H9 (cell line): ENCODE results near the gene SETBP1. TPM values are rescaled to one million over a fixed set of nuclear protein-coding genes. Genes with fewer than 3 reads are reported as not detected.

ENCODE experiments used
- DNase-seq: peaks from one replicate; pipeline ENCODE4 v3.0.0-alpha.2; 2017
- H2AFZ ChIP-seq: one replicate; pipeline ENCODE4 v1.6.1; 2013; ENCODE audit warnings: mild to moderate bottlenecking, low read length, control low read depth, moderate library complexity
- H2AK5ac ChIP-seq: 2 replicates; pipeline ENCODE4 v1.6.1; 2013; ENCODE audit warnings: low read length, control low read depth, mixed read lengths; ENCODE audit not compliant: insufficient read length
- H2BK120ac ChIP-seq: one replicate; pipeline ENCODE4 v1.6.1; 2013; ENCODE audit warnings: low read depth, mild to moderate bottlenecking, low read length, control low read depth, inconsistent platforms; ENCODE audit not compliant: poor library complexity, severe bottlenecking
- H2BK12ac ChIP-seq: 2 replicates; pipeline ENCODE4 v1.6.1; 2013; ENCODE audit warnings: low read length, control low read depth, mixed read lengths, low read depth; ENCODE audit not compliant: insufficient read length
- H2BK15ac ChIP-seq: 2 replicates; pipeline ENCODE4 v1.6.1; 2013; ENCODE audit warnings: low read depth, low read length, control low read depth
- H2BK20ac ChIP-seq: one replicate; pipeline ENCODE4 v1.6.1; 2013; ENCODE audit warnings: low read depth, mild to moderate bottlenecking, low read length, control low read depth, inconsistent platforms; ENCODE audit not compliant: poor library complexity, severe bottlenecking
- H2BK5ac ChIP-seq: 2 replicates; pipeline ENCODE4 v1.6.1; 2013; ENCODE audit warnings: low read length, control low read depth, mixed read lengths; ENCODE audit not compliant: insufficient read length
- H3K14ac ChIP-seq: 2 replicates; pipeline ENCODE4 v1.6.1; 2013; ENCODE audit warnings: low read length, control low read depth; ENCODE audit not compliant: insufficient read depth
- H3K18ac ChIP-seq: 2 replicates; pipeline ENCODE4 v1.6.1; 2013; ENCODE audit warnings: low read depth, mild to moderate bottlenecking, mixed read lengths, low read length, control low read depth; ENCODE audit not compliant: insufficient read length
- H3K23ac ChIP-seq: 2 replicates; pipeline ENCODE4 v1.6.1; 2013; ENCODE audit warnings: low read length, control low read depth, mixed read lengths, low read depth; ENCODE audit not compliant: insufficient read length
- H3K23me2 ChIP-seq: 2 replicates; pipeline ENCODE4 v1.6.1; 2013; ENCODE audit warnings: low read depth, mild to moderate bottlenecking, mixed read lengths, low read length, control low read depth; ENCODE audit not compliant: insufficient read length, poor library complexity, severe bottlenecking
- H3K27ac ChIP-seq: 2 replicates; pipeline ENCODE4 v1.5.1; 2013; ENCODE audit warnings: low read length, control low read depth, mixed read lengths, low read depth; ENCODE audit not compliant: insufficient read length
- H3K27me3 ChIP-seq: 2 replicates; pipeline ENCODE4 v1.6.1; 2013; ENCODE audit warnings: low read length, control low read depth, inconsistent platforms; ENCODE audit not compliant: insufficient read depth
- H3K4ac ChIP-seq: 2 replicates; pipeline ENCODE4 v1.6.1; 2013; ENCODE audit warnings: low read depth, mild to moderate bottlenecking, control low read depth, inconsistent platforms, low read length, moderate library complexity
- H3K4me1 ChIP-seq: 2 replicates; pipeline ENCODE4 v1.6.1; 2013; ENCODE audit warnings: low read length, control low read depth, inconsistent platforms; ENCODE audit not compliant: insufficient read depth
- H3K4me2 ChIP-seq: 2 replicates; pipeline ENCODE4 v1.6.1; 2013; ENCODE audit warnings: low read length, control low read depth, mixed read lengths; ENCODE audit not compliant: insufficient read length, insufficient read depth
- H3K56ac ChIP-seq: 2 replicates; pipeline ENCODE4 v1.6.1; 2013; ENCODE audit warnings: low read depth, mild to moderate bottlenecking, mixed read lengths, low read length, control low read depth; ENCODE audit not compliant: insufficient read length
- H3K79me1 ChIP-seq: 2 replicates; pipeline ENCODE4 v1.6.1; 2013; ENCODE audit warnings: low read depth, mild to moderate bottlenecking, moderate library complexity, low read length, control low read depth, inconsistent platforms; ENCODE audit not compliant: insufficient read depth, poor library complexity, severe bottlenecking
- H3K79me2 ChIP-seq: 2 replicates; pipeline ENCODE4 v1.6.1; 2013; ENCODE audit warnings: low read length, control low read depth, inconsistent platforms; ENCODE audit not compliant: insufficient read depth
- H3K9ac ChIP-seq: 2 replicates; pipeline ENCODE4 v1.6.1; 2013; ENCODE audit warnings: low read length, control low read depth, mixed read lengths; ENCODE audit not compliant: insufficient read length; ENCODE audit errors: extremely low read depth
- H3K9me3 ChIP-seq: one replicate; pipeline ENCODE4 v1.6.1; 2013; ENCODE audit warnings: low read depth, low read length, inconsistent platforms; ENCODE audit not compliant: control insufficient read depth
- H3T11ph ChIP-seq: one replicate; pipeline ENCODE4 v1.6.1; 2013; ENCODE audit warnings: mild to moderate bottlenecking, low read length, control low read depth, inconsistent platforms
- H4K20me1 ChIP-seq: one replicate; pipeline ENCODE4 v1.6.1; 2013; ENCODE audit not compliant: control insufficient read depth, insufficient read length, insufficient read depth
- H4K5ac ChIP-seq: 2 replicates; pipeline ENCODE4 v1.6.1; 2013; ENCODE audit warnings: low read depth, mild to moderate bottlenecking, mixed read lengths, low read length, control low read depth; ENCODE audit not compliant: insufficient read length
- H4K8ac ChIP-seq: replicated peaks from 2 replicates; pipeline ENCODE4 v1.6.1; 2013; ENCODE audit warnings: low read length, control low read depth, mixed read lengths, low read depth; ENCODE audit not compliant: insufficient read length
- H4K91ac ChIP-seq: 2 replicates; pipeline ENCODE4 v1.6.1; 2013; ENCODE audit warnings: low read depth, mild to moderate bottlenecking, moderate library complexity, mixed read lengths, low read length, control low read depth; ENCODE audit not compliant: insufficient read length
- H3K27ac Mint-ChIP-seq, 3 experiments: 2 replicates in 2 of 3; 3 replicates in 1 of 3; pipeline ENCODE4 v1.8.0; 2020 to 2021; ENCODE audit warnings: mixed read lengths in 3 of 3, mild to moderate bottlenecking in 1 of 3, moderate library complexity in 1 of 3
- H3K27me3 Mint-ChIP-seq: 2 replicates; pipeline ENCODE4 v1.8.0; 2021; ENCODE audit warnings: low read depth, mild to moderate bottlenecking, moderate library complexity, mixed read lengths
- H3K36me3 Mint-ChIP-seq, 3 experiments: 2 replicates in 2 of 3; 3 replicates in 1 of 3; pipeline ENCODE4 v1.8.0; 2020 to 2021; ENCODE audit warnings: low read depth in 3 of 3, mixed read lengths in 3 of 3; ENCODE audit not compliant: insufficient read depth in 1 of 3
- H3K4me1 Mint-ChIP-seq, 2 experiments: 2 replicates each; pipeline ENCODE4 v1.8.0; 2020; ENCODE audit warnings: mixed read lengths in 2 of 2
- H3K4me3 Mint-ChIP-seq, 2 experiments: 2 replicates in 1 of 2; 3 replicates in 1 of 2; pipeline ENCODE4 v1.8.0; 2020 to 2021; ENCODE audit warnings: mild to moderate bottlenecking in 2 of 2, mixed read lengths in 2 of 2, moderate library complexity in 1 of 2
- H3K9me3 Mint-ChIP-seq, 2 experiments: 2 replicates in 1 of 2; 3 replicates in 1 of 2; pipeline ENCODE4 v1.8.0; 2020; ENCODE audit warnings: mild to moderate bottlenecking in 2 of 2, mixed read lengths in 2 of 2, moderate library complexity in 1 of 2
- CTCF ChIP-seq: fragments of 200-600 bp; sonication (generic); conservative IDR thresholded peaks from 3 replicates; pipeline ENCODE4 v1.8.0; 2021; ENCODE audit warnings: antibody characterized with exemption, mild to moderate bottlenecking
- total RNA-seq: library from RNA; stranded (reverse); gene quantifications from 2 replicates; pipeline ENCODE4 v1.2.1, GENCODE V29; 2021

SETBP1 gene
- total RNA-seq, 1 experiment from 2014 or later: 4.6 TPM

- peak; percentile 35 for TF ChIP-seq CTCF
Observed at GRCh38 chr18:44899832-44900231, 219.1 kb downstream of the SETBP1 start.

More at GRCh38 chr18:44899832-44900231, 219.1 kb downstream of the SETBP1 start:
- Histone ChIP-seq H3K4ac (no peak overlapping the region), H3K23me2 (no peaks in the 10 kb centered on the region), H2BK120ac (no peak overlapping the region), H3K4me2 (no peak overlapping the region), H3T11ph (no peak overlapping the region), H3K27ac (no peak overlapping the region), H3K79me1 (no peaks in the 10 kb centered on the region), H2BK15ac (no peak overlapping the region), H4K20me1 (no peaks in the 10 kb centered on the region), H3K4me1 (no peaks in the 10 kb centered on the region; the same call in 1 of the 2 replicates), H3K18ac (no peak overlapping the region), H3K9me3 (no peaks in the 10 kb centered on the region), H3K23ac (no peak overlapping the region), H3K79me2 (no peaks in the 10 kb centered on the region), H4K91ac (no peak overlapping the region), H2AK5ac (no peak overlapping the region), H2BK20ac (no peak overlapping the region), H4K8ac (no peak overlapping the region), H2BK5ac (no peak overlapping the region), H3K14ac (no peak overlapping the region), H3K27me3 (no peaks in the 10 kb centered on the region), H2AFZ (no peak overlapping the region), H3K56ac (no peak overlapping the region), H4K5ac (no peak overlapping the region), H3K9ac (no peak overlapping the region), H2BK12ac (no peak overlapping the region)
- no peaks in the 10 kb centered on the region for H3K27me3 Mint-ChIP-seq
- H3K36me3 Mint-ChIP-seq: no peaks in the 10 kb centered on the region
- H3K9me3 Mint-ChIP-seq: no peaks in the 10 kb centered on the region
- H3K27ac Mint-ChIP-seq: no peak overlapping the region
- H3K4me1 Mint-ChIP-seq: peaks cover 9 to 26% of the 10 kb centered on the region in 2 experiments
- no peak overlapping the region for H3K4me3 Mint-ChIP-seq
- no peak for DNase-seq
